OCI-LY3 (cell line): ENCODE data around the gene UPF1.

Experiments
- EZH2phosphoT487 ChIP-seq: fragments of 200-600 bp; shearing (Covaris generic); IDR thresholded peaks from 2 replicates; pipeline ENCODE4 v1.6.1; 2018; ENCODE audit warnings: antibody characterized with exemption, mixed run types, low read depth
- TF ChIP-seq, protein P1 (sequence below): fragments of 200-600, 300-600 bp; sonication (generic); IDR thresholded peaks from 2 replicates; pipeline ENCODE4 v1.5.1; 2014; ENCODE audit warnings: antibody characterized with exemption, low read length, low read depth

DNA sequence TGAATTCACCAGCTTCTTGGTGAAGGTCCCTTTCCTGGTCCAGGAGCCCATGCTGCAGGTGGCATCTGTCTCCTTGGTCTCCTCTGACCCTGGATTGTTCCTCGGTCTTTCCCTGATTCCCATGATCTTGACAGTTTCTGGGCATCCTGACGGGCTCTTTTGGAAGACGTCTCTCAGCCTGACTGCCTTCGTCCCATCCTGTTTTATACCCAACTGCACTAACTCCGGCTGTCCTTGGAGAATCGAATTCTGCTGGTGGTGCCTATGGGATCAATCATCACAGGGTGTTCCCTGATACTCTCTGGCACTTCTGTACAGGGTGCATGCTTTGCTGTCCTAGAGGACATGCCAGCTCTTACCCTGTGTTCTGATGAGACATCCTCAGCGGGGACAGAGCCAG, 45.1 kb downstream of the UPF1 start:
- TF ChIP-seq, protein P1, sequence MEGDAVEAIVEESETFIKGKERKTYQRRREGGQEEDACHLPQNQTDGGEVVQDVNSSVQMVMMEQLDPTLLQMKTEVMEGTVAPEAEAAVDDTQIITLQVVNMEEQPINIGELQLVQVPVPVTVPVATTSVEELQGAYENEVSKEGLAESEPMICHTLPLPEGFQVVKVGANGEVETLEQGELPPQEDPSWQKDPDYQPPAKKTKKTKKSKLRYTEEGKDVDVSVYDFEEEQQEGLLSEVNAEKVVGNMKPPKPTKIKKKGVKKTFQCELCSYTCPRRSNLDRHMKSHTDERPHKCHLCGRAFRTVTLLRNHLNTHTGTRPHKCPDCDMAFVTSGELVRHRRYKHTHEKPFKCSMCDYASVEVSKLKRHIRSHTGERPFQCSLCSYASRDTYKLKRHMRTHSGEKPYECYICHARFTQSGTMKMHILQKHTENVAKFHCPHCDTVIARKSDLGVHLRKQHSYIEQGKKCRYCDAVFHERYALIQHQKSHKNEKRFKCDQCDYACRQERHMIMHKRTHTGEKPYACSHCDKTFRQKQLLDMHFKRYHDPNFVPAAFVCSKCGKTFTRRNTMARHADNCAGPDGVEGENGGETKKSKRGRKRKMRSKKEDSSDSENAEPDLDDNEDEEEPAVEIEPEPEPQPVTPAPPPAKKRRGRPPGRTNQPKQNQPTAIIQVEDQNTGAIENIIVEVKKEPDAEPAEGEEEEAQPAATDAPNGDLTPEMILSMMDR, result no peak
- no peak for TF ChIP-seq EZH2phosphoT487
